ENCODE results near the gene HOXA9.

HOXA9 gene

GRCh38 chr7:27164367-27165088, 809 bp downstream of the HOXA9 start:
- peaks cover 92% of the 10 kb centered on the region for H4K20me1 ChIP-seq
- H3K9ac ChIP-seq = no peak overlapping the region
- H3K4me1 ChIP-seq = peaks cover 9% of the 10 kb centered on the region
- no peaks in the 10 kb centered on the region for H3K36me3 ChIP-seq
- H3K4me3 ChIP-seq = no peak overlapping the region
- H3K27me3 ChIP-seq = peaks cover 100% of the 10 kb centered on the region
- peaks cover 17% of the 10 kb centered on the region for H3K9me3 ChIP-seq
- H3K27ac ChIP-seq = no peak overlapping the region
- no peak overlapping the region for H3K4me2 ChIP-seq
- TF ChIP-seq Cebpa-rat (IDR thresholded peaks at IDR 0.05) = no peak

GRCh38 chr7:27164045-27164366, 1.3 kb downstream of the HOXA9 start:
- Histone ChIP-seq H3K36me3 (no peaks in the 10 kb centered on the region), H4K20me1 (peaks cover 92% of the 10 kb centered on the region), H3K27me3 (peaks cover 100% of the 10 kb centered on the region), H3K4me3 (no peak overlapping the region), H3K9ac (no peak overlapping the region), H3K9me3 (peaks cover 17% of the 10 kb centered on the region), H3K27ac (no peak overlapping the region), H3K4me1 (peaks cover 9% of the 10 kb centered on the region), H3K4me2 (no peak overlapping the region)
- no peak for TF ChIP-seq Cebpa-rat (IDR thresholded peaks at IDR 0.05)

GRCh38 chr7:27163288-27164044, 1.9 kb downstream of the HOXA9 start:
- H3K4me2 ChIP-seq = no peak overlapping the region
- H3K9ac ChIP-seq = no peak overlapping the region
- no peak for TF ChIP-seq Cebpa-rat (IDR thresholded peaks at IDR 0.05)
- H4K20me1 ChIP-seq = peaks cover 92% of the 10 kb centered on the region
- H3K27me3 ChIP-seq = peaks cover 100% of the 10 kb centered on the region
- H3K36me3 ChIP-seq = no peaks in the 10 kb centered on the region
- H3K27ac ChIP-seq = no peak overlapping the region
- H3K4me3 ChIP-seq = no peak overlapping the region
- peaks cover 9% of the 10 kb centered on the region for H3K4me1 ChIP-seq
- H3K9me3 ChIP-seq = peaks cover 21% of the 10 kb centered on the region

GRCh38 chr7:27162561-27163287, 2.6 kb downstream of the HOXA9 start:
- no peaks in the 10 kb centered on the region for H3K36me3 ChIP-seq
- no peak overlapping the region for H3K4me3 ChIP-seq
- peaks cover 9% of the 10 kb centered on the region for H3K4me1 ChIP-seq
- H3K4me2 ChIP-seq = no peak overlapping the region
- H3K27ac ChIP-seq = no peak overlapping the region
- no peak overlapping the region for H3K9ac ChIP-seq
- peaks cover 92% of the 10 kb centered on the region for H4K20me1 ChIP-seq
- no peak for TF ChIP-seq Cebpa-rat (IDR thresholded peaks at IDR 0.05)
- peaks cover 100% of the 10 kb centered on the region for H3K27me3 ChIP-seq
- peaks cover 27% of the 10 kb centered on the region for H3K9me3 ChIP-seq

- Histone ChIP-seq H3K27me3 (peaks cover 100% of the 10 kb centered on the region), H3K27ac (no peak overlapping the region), H4K20me1 (peaks cover 92% of the 10 kb centered on the region), H3K36me3 (no peaks in the 10 kb centered on the region), H3K4me2 (no peak overlapping the region), H3K4me1 (peaks cover 9% of the 10 kb centered on the region), H3K4me3 (no peak overlapping the region), H3K9me3 (peaks cover 35% of the 10 kb centered on the region), H3K9ac (no peak overlapping the region)
- no peak for TF ChIP-seq Cebpa-rat (IDR thresholded peaks at IDR 0.05)
Observed at GRCh38 chr7:27161721-27162560, 3.4 kb downstream of the HOXA9 start.

GRCh38 chr7:27161214-27161720, 4.1 kb downstream of the HOXA9 start:
- Histone ChIP-seq H3K4me1 (peaks cover 9% of the 10 kb centered on the region), H4K20me1 (peaks cover 88% of the 10 kb centered on the region), H3K4me3 (peak overlapping the region; percentile 66), H3K9ac (no peak overlapping the region), H3K27ac (no peak overlapping the region), H3K4me2 (peak overlapping the region; percentile 95), H3K9me3 (peaks cover 37% of the 10 kb centered on the region), H3K27me3 (peaks cover 100% of the 10 kb centered on the region), H3K36me3 (no peaks in the 10 kb centered on the region)
- no peak for TF ChIP-seq Cebpa-rat (IDR thresholded peaks at IDR 0.05)

- peaks cover 100% of the 10 kb centered on the region for H3K27me3 ChIP-seq
- no peaks in the 10 kb centered on the region for H3K36me3 ChIP-seq
- peaks cover 37% of the 10 kb centered on the region for H3K9me3 ChIP-seq
- H3K4me1 ChIP-seq = peaks cover 9% of the 10 kb centered on the region
- no peak for TF ChIP-seq Cebpa-rat (IDR thresholded peaks at IDR 0.05)
- no peak overlapping the region for H3K9ac ChIP-seq
- peak overlapping the region; percentile 95 for H3K4me2 ChIP-seq
- no peak overlapping the region for H3K27ac ChIP-seq
- peaks cover 88% of the 10 kb centered on the region for H4K20me1 ChIP-seq
- H3K4me3 ChIP-seq = peak overlapping the region; percentile 66
Observed at GRCh38 chr7:27160546-27161213, 4.7 kb downstream of the HOXA9 start.

- Histone ChIP-seq H3K9me3 (peaks cover 37% of the 10 kb centered on the region), H3K4me3 (peak overlapping the region; percentile 66), H3K4me1 (peaks cover 9% of the 10 kb centered on the region), H3K9ac (no peak overlapping the region), H3K27ac (no peak overlapping the region), H3K4me2 (peak overlapping the region; percentile 95), H3K36me3 (no peaks in the 10 kb centered on the region), H3K27me3 (peaks cover 100% of the 10 kb centered on the region), H4K20me1 (peaks cover 88% of the 10 kb centered on the region)
- no peak for TF ChIP-seq Cebpa-rat (IDR thresholded peaks at IDR 0.05)
Observed at GRCh38 chr7:27160145-27160545, 5.2 kb downstream of the HOXA9 start.
